ENCODE measurements around the gene HSFX3. TPM values are rescaled to one million over a fixed set of nuclear protein-coding genes. Genes with fewer than 3 reads are reported as not detected.

HSFX3 gene
- total RNA-seq, 1 experiment from 2014 or later: not detected

DNA sequence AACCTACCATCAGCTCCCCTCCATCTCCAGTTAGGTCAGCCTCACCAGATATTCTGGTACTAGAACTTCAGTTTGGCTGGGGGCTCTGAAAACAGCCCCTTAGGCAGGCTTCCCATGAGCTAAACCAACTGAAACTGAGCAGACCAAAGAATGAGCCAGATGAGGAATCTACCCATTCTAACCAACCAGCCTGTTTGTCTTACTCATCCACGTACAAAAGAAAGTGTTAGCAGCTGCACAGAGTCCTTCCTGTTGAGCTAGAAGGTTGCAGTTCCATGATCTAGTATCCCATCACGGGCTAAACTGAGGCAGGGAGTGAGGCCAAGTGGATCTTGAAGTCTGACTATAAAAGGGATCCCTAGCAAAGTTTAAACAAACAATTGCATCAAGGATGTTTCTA, 20.0 kb upstream of the HSFX3 start:
- no peaks in the 10 kb centered on the region for H3K9me3 ChIP-seq (ENCODE audit: low read depth, low read length, poor library complexity, severe bottlenecking)
- no peaks in the 10 kb centered on the region for H3K4me1 ChIP-seq (ENCODE audit: insufficient read depth, low read length, poor library complexity, severe bottlenecking)
- no peak for DNase-seq (ENCODE audit: low spot score)
- TF ChIP-seq EZH2 (IDR thresholded peaks at IDR 0.05; ENCODE audit: borderline replicate concordance, low read depth, low read length, poor library complexity, severe bottlenecking) (no peak), CTCF (conservative IDR thresholded peaks at IDR 0.05; ENCODE audit: low read depth, low read length) (no peak)
- H3K36me3 ChIP-seq (ENCODE audit: insufficient read depth, low read length, poor library complexity, severe bottlenecking): no peaks in the 10 kb centered on the region
- no peak overlapping the region for H3K27ac ChIP-seq (ENCODE audit: low read depth, low read length, poor library complexity, severe bottlenecking)
- CTCF ChIA-PET: no interaction called here
- POLR2A ChIA-PET (ENCODE audit: low non-redundant PET): no interaction called here
- no peak overlapping the region for H3K4me3 ChIP-seq (ENCODE audit: low read depth, low read length, poor library complexity, severe bottlenecking)
- BruUV-seq (replicated peaks): no TSS peak
- intact Hi-C loops (cut with micrococcal nuclease; ENCODE audit: unreplicated experiment): no loop called here
- H3K27me3 ChIP-seq (replicated peaks; ENCODE audit: insufficient read depth, low read depth, low read length, poor library complexity): no peaks in the 10 kb centered on the region

- no peak for TF ChIP-seq CTCF (conservative IDR thresholded peaks at IDR 0.05; ENCODE audit: low read depth, low read length)
- no peak for TF ChIP-seq EZH2 (IDR thresholded peaks at IDR 0.05; ENCODE audit: borderline replicate concordance, low read depth, low read length, poor library complexity, severe bottlenecking)
- Histone ChIP-seq H3K4me1 (ENCODE audit: insufficient read depth, low read length, poor library complexity, severe bottlenecking) (no peaks in the 10 kb centered on the region), H3K4me3 (ENCODE audit: low read depth, low read length, poor library complexity, severe bottlenecking) (no peak overlapping the region), H3K27ac (ENCODE audit: low read depth, low read length, poor library complexity, severe bottlenecking) (no peak overlapping the region), H3K9me3 (ENCODE audit: low read depth, low read length, poor library complexity, severe bottlenecking) (no peaks in the 10 kb centered on the region), H3K27me3 (replicated peaks; ENCODE audit: insufficient read depth, low read depth, low read length, poor library complexity) (no peaks in the 10 kb centered on the region), H3K36me3 (ENCODE audit: insufficient read depth, low read length, poor library complexity, severe bottlenecking) (no peaks in the 10 kb centered on the region)
- DNase-seq (ENCODE audit: low spot score): no peak
- POLR2A ChIA-PET (ENCODE audit: low non-redundant PET): no interaction called here
- intact Hi-C loops (cut with micrococcal nuclease; ENCODE audit: unreplicated experiment): no loop called here
- no TSS peak for BruUV-seq (replicated peaks)
- CTCF ChIA-PET: no interaction called here
Measured at GRCh38 chrX:149568701-149569296, 19.1 kb upstream of the HSFX3 start.

DNA sequence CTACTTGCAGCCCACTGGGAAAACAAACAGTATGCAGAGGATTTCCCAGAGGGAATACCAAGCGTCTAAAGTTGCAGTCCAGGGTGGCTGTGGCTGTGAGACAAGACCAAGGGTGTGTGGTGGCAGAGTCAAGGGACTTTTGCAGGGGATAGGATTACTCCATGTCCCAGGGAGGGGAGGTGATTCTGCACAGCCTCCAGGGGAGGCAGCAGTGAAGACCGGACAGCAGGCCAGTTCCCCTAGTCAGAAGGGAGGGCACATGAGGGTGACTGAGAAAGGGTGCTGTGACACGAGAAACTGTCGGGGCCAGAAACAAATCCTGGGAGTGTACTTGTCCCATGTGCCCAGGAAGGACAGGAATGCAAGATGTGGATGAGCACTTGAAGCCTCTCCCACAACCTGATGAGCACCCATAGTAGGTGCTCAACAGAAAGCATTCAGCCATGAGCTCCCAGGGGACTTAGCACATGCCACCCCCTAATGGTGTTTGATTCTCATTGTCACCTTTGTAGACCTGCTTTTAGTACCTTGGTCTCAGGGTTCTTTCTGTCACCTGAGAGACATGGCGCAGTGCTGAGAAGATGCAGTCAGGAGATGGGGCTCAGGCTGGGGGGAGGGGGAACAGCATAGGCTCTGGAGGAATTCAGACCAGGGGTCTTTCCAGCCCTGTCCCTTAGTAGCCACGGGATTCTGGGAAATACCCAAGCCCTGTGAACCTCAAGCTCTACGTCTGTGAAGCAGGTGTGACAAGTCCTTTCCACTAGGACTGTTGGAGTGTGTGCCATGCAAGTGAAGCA, 18.1 kb upstream of the HSFX3 start:
- no peak overlapping the region for H3K4me3 ChIP-seq (ENCODE audit: low read depth, low read length, poor library complexity, severe bottlenecking)
- no peak for TF ChIP-seq CTCF (conservative IDR thresholded peaks at IDR 0.05; ENCODE audit: low read depth, low read length)
- no peak for TF ChIP-seq EZH2 (IDR thresholded peaks at IDR 0.05; ENCODE audit: borderline replicate concordance, low read depth, low read length, poor library complexity, severe bottlenecking)
- ChIA-PET POLR2A (ENCODE audit: low non-redundant PET) (no interaction called here), CTCF (no interaction called here)
- no peaks in the 10 kb centered on the region for H3K4me1 ChIP-seq (ENCODE audit: insufficient read depth, low read length, poor library complexity, severe bottlenecking)
- intact Hi-C loops (cut with micrococcal nuclease; ENCODE audit: unreplicated experiment): no loop called here
- BruUV-seq (replicated peaks): no TSS peak
- no peaks in the 10 kb centered on the region for H3K36me3 ChIP-seq (ENCODE audit: insufficient read depth, low read length, poor library complexity, severe bottlenecking)
- no peaks in the 10 kb centered on the region for H3K27me3 ChIP-seq (replicated peaks; ENCODE audit: insufficient read depth, low read depth, low read length, poor library complexity)
- H3K27ac ChIP-seq (ENCODE audit: low read depth, low read length, poor library complexity, severe bottlenecking): no peak overlapping the region
- no peak for DNase-seq (ENCODE audit: low spot score)
- no peaks in the 10 kb centered on the region for H3K9me3 ChIP-seq (ENCODE audit: low read depth, low read length, poor library complexity, severe bottlenecking)
